ENCODE measurements around the gene GLIS1.

The GLIS1 gene

GRCh38 chr1:53541761-53542550, 197.0 kb downstream of the GLIS1 start:
- DNase-seq: peak; percentile 31

DNA sequence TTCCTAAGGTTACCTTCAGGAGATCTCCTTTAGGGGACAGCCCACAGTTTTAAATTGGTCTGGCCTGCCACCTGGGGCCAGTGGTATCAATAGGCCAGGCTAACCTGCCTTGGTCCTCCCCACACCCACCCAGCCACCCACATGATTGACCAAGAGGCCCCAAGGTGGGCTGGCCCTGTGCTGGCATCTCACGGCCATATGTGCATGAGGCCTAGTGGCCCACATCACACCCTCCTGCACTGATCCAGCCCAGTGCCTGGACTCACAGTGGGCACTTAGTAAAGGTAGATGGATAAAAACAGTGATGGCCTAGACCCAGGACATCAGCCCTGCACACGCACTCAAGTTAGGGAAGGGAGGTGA, 197.7 kb downstream of the GLIS1 start:
- no peak for DNase-seq

DNA sequence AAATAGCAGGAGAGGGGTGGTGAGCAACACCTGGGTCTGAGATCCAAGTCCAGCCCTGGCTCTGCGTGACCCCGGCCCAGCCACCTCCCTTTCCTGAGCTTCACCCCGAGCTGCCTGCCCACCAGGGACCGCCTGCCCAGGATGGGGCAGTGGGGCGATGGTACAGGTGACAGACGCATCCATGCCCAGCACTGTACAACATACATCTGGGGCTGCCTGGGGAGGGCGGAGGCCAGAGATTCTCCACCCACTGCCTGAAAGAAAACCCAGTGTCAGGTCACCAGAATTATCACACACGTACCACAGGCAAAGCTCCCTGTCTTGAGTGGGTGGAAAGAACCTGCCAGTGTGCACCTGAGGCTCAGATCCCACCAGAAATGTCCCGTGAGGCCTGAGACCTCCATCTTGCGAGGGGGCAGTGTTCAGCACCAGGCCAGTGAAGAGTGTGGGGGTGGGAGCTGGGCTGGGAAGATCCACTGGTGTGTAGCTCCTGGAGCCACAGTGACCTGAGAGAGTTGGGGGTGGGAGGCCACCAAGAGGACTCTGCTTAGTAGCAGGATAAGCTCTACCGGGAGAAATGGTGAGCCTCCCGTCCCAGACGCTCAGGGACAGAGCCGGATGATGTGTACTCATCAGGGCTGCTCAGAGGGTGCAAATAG, 198.2 kb downstream of the GLIS1 start:
- no peak for DNase-seq

GRCh38 chr1:53539711-53540603, 199.0 kb downstream of the GLIS1 start:
- no peak for DNase-seq

DNA sequence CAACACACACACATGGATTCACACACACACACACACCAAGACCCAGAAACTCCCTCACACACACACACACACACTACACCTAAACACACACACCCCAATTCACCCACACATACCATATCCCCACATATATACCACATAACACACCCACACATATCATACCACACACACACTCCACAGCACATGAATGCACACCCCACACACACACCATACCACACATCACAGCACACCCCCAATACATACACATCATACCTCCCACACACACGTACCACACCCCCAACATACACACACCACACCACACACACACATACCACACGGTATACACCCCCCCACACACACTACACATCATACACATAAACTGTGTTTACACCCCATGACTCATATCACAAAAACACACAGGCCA, 199.7 kb downstream of the GLIS1 start:
- DNase-seq: no peak

DNA sequence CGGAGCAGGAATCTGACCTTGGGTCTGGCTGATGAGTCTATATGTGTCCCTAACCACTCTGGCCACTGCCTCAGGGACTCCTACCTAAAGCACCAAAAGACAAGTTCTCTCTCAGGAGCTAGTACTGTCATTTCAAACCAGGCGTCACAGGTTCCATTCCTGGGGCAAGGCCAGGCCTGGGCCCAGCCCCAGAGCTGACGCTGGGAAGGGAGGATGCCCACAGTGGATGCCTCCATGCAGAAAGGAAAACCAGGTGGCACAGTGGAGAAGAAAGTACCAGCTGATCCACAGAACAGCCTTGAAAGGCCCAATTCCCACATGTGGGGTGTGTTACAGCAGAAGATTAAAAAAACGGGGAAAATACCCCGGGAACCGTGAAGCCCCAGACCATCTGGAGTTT, 202.4 kb downstream of the GLIS1 start:
- no peak for DNase-seq

DNA sequence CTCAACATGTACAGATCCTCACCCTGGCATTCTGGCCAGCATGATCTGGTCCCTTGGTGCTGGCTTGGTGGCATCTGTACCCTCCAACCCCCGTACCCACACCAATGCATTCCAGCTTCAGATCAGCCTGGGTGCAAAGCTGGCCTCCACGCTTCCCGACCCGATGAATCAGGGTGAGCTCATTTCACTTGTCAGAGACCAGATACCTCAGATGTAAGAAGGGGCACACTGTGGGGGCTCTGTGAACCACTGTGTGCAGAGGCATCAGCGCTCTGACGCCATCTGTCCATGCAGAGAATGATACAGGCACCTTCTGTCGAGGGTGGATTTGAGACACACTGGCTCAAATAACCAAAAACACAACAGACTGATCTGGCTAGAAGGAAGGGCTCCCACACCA, 203.1 kb downstream of the GLIS1 start:
- no peak for DNase-seq

GRCh38 chr1:53535226-53535625, 203.7 kb downstream of the GLIS1 start:
- no peak for DNase-seq

DNA sequence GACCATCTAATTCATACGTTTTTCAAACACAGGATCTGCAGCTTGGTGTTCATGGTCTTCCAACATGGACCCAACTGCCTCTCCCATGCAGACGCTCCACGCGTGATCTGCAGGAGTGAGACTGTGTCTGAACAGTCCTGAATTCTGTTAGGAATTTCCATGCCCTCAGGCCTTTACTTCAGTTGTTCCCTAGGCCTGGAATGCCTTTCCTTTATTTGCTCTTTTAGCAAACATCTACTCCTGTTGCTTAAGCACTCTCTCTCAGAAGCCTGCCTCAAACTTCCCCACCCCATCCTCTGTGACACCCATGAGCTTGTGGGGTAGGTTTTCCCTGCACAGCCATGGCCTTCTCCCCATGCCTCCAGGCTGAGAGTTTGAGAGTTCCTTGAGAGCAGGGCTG, 206.1 kb downstream of the GLIS1 start:
- DNase-seq: no peak

DNA sequence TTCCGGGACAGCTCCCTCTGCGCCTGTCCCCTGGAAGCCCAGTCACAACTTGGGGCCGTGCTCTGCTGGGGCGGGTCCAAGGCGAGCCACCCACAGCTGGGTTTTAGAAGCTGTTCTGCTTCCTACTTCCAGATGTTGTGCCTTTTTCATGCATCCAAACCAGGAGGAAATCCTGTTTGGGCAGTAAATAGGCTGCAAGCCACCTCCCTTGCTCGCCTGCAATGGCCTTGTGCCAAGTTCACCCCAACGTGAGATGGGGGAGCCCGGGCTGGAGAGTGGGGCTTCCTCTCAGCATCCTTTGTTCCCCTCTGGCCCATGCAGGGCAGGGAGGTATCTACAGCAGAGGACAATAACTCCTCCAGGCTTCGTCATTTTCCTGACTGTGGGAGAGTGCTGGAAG, 206.6 kb downstream of the GLIS1 start:
- no peak for DNase-seq

- no peak for DNase-seq
Observed at GRCh38 chr1:53530550-53530949, 208.4 kb downstream of the GLIS1 start.

DNA sequence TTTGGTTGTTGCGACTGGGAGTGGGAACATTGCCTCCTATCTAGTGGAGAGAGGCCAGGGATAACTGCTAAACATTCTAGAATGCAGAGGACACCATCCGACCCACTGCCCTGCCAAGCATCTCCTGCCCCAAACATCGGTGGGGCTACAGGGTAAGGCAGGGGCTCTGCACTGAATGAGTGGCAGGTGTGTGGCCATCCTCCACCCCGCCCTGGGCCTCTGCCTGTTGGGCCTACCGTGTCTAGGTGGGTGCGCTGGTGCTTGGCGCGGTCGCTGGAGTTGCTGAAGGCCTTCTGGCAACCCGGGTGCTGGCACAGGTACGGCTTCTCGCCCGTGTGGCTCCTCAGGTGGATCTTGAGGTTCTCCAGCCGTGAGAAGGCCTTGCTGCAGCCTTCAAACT, 209.4 kb downstream of the GLIS1 start:
- DNase-seq: no peak

DNA sequence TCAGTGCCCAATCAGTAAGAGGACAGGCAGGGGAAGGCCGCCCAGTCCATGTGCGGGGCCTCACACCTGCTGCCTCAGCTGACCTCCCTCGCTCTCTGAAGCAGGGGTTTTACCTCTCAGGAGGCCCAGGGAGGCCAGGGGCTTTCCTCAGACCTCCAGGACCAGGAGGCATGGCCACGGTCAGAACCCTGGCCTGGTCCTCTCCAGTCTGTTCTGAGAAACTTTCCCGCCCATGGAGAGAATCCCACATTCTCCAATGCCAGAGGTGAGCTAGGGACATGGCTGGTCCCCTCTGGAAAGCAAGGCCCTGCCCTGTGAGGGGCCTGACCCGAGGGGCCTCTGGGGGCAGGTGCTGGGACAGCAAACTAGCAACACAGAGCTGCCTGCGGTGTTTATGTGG, 211.6 kb downstream of the GLIS1 start:
- no peak for DNase-seq

GRCh38 chr1:53526451-53527101, 212.4 kb downstream of the GLIS1 start:
- no peak for DNase-seq

- DNase-seq: no peak
Observed at GRCh38 chr1:53525595-53525994, 213.4 kb downstream of the GLIS1 start.

DNA sequence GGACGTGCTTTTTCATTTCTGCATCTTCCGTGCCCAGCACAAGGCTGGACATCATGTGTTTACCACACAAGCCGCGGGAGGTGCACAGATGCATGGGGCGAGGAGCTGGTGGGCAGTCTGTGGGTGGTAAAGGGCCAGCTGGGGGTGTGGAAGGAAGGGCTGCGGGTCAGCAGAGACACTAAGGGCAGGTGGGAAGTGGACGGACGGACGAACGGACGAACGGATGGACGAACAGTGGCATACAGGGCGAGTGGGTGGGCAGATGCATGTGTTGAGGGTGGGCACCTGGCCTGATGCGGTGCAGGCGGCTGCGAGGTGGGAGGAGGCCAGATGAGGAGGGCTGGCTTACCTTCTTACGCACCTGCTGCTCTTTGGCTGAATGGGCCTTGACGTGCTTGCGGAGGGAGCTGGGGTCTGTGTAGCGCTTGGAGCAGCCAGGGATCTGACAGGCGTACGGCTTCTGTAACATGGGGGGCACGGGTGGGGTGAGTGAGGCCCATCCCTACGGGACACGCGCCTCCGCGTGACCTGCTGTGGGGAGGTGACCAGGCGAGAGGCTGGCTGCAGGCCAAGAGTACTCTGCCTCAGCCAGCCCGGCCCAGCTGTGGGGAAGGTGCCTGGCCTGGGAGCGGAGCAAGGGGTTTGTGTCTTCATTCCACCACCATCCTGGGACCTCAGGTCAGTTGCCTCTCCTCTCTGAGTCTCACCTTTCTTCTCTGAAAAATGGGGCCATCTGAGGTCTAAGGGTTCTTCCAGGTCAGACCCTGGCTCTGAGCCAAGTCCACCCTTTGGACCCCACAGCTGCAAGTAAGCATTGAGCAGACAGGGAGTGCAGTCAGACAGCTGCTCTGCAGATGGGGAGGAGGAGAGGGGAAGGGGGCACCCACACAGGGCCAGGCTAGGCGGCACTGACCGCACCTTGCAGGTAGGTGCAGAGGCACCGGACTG, 214.3 kb downstream of the GLIS1 start:
- no peak for DNase-seq

DNA sequence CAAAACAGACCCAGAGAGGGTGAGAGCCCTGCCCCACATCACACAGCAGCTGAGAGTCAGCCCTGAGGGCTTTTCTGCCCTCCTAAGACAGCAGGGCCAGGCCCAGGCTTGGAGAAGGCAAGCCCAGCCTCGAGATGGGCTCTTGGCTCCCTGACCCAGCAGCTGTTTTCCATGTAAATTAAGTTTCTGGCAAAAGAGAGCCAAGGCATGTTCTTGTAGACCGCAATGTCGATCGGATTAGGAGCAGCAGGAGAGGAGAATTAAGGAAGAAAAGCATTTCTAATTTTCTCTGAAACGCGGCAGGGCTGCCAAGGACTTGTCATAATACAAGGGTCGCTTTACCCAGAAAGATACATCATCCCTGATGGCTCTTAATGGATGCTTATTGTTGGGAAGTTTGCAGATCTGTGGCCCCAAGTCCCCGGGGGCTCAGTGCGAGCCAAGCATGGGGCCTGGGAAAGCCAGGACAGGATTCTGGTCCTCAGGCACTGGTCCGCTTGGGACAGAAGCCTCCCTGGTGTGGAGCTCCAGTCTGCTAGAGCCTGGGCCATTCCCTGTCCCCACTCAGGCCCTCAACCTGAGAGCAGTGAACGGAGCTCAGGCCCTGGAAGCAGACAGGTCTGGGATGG, 216.9 kb downstream of the GLIS1 start:
- no peak for DNase-seq

DNA sequence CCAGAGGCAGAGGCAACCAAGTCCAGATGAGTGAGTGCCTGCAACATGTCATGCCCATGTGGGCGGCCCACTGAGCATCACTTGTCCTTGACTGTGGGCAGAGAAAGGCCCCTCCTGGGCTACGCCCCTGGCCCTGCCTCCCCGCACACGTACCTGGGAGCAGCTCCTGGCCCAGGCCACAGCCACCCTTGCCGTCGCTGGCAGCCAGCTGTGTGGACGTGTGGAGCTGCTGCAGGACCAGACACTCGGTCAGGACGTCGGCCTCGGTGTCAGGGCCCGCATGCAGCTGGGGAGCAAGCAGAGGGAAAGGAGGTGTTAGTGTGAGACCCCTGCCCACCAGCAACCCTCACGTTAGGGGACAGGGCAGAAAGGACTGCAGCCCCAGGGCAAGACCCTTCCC, 218.5 kb downstream of the GLIS1 start:
- no peak for DNase-seq

DNA sequence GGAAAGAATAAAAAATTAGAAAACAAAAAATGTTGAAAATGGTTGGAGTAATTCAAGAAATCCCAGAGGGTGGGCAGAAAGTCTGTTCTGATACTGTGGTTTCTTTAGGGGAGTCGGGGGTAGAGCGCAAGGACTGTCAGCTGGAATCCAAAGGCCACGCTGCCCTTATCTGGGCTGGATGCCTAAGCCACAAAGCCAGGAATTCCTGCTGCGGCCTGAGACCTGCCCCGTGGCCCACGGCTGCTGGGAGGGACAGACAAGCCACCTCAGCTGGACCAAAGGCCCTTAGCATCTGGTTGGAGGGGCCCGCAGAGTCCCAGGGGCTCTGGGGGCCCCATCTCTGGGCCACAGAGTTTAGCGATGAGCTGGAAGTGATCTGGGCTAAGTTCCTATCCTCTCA, 219.5 kb downstream of the GLIS1 start:
- DNase-seq: no peak

DNA sequence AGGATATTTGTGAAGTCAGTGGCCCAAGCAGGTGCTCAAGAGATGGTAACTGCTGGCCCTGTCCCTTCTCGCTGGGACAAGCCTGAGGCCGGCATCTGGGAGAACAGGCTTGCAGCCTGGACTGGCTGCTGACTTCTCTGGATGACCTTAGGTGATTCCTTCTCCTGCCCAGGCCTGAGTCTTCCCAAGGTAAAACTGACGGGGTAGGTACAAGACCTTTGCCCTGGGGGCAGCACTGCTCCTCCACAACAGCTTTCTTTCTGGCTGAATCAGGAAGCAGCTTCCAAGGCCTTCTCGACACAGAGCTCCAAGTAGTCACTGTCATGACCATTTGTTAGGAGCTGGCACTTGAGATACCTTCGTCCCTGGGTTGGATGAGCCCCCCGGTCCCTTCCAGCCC, 220.2 kb downstream of the GLIS1 start:
- DNase-seq: no peak

- no peak for DNase-seq
Observed at GRCh38 chr1:53517821-53518352, 221.1 kb downstream of the GLIS1 start.
